LNCAP (cell line): ENCODE results near the gene FAM89B.

ENCODE experiments used
- CTCF ChIP-seq: fragments of 450-650 bp; IDR thresholded peaks from 2 replicates; pipeline ENCODE4 v1.5.1; 2017; ENCODE audit warnings: mild to moderate bottlenecking

The FAM89B gene

GRCh38 chr11:65545853-65546216 lies 26.5 kb upstream of the FAM89B start:
- TF ChIP-seq CTCF: no peak

- TF ChIP-seq CTCF: no peak
Measured at GRCh38 chr11:65546217-65546958, 25.9 kb upstream of the FAM89B start.

GRCh38 chr11:65547446-65548125 lies 24.8 kb upstream of the FAM89B start:
- no peak for TF ChIP-seq CTCF

- TF ChIP-seq CTCF: no peak
Measured at GRCh38 chr11:65548395-65548794, 23.9 kb upstream of the FAM89B start.

GRCh38 chr11:65549096-65549495 lies 23.2 kb upstream of the FAM89B start:
- TF ChIP-seq CTCF: no peak

GRCh38 chr11:65551572-65552387 lies 20.6 kb upstream of the FAM89B start:
- peak; percentile 82 for TF ChIP-seq CTCF

GRCh38 chr11:65552388-65552951 lies 19.9 kb upstream of the FAM89B start:
- peak; percentile 24; the same call in 1 of the 2 replicates for TF ChIP-seq CTCF
